B cell (primary cell): ENCODE measurements around the gene KRTAP4-11. TPM values are rescaled to one million over a fixed set of nuclear protein-coding genes. Genes with fewer than 3 reads are reported as not detected.
"Not testable (repeated sequence)": the region's sequence is repeated elsewhere in the genome, so short reads cannot be mapped to it uniquely, and the experiment has no call there.

Experiments
- ATAC-seq: fragments of 200-7000 bp; cut with Tn5 transposase; one replicate; pipeline ENCODE4 v1.10.0; 2021; ENCODE audit warnings: low read depth, mild to moderate bottlenecking, moderate number of reproducible peaks, moderate library complexity
- CTCF ChIA-PET: fragments of 350-600 bp; sonication (Branson Sonifier 250); formaldehyde crosslinking; loops from one replicate; lab custom pipeline; 2021; ENCODE audit warnings: antibody characterized with exemption, inconsistent platforms; lab: Charles Lee
- POLR2A ChIA-PET: fragments of 350-600 bp; sonication (Branson Sonifier 250); formaldehyde crosslinking; loops from one replicate; lab custom pipeline; 2021; ENCODE audit warnings: antibody characterized with exemption; lab: Charles Lee
- DNase-seq: peaks from one replicate; pipeline ENCODE4 v3.0.0; 2013
- H2AFZ ChIP-seq: 2 replicates; pipeline ENCODE4 v1.6.1; 2012; ENCODE audit warnings: mild to moderate bottlenecking, low read depth, low read length; ENCODE audit not compliant: insufficient read depth, poor library complexity, severe bottlenecking
- H3K27ac ChIP-seq, 2 donors: 1 replicate in 1 of 2; 2 replicates in 1 of 2; pipeline ENCODE4 v1.5.1; 2012 to 2013; ENCODE audit warnings: low read length in 2 of 2, mild to moderate bottlenecking in 2 of 2, moderate library complexity in 1 of 2
- H3K27me3 ChIP-seq, 4 experiments: fragments of 200-600 bp in 1 of 4; sonication (generic) in 1 of 4; replicated peaks in 1 of 4; 1 replicate in 2 of 4; 2 replicates in 2 of 4; pipeline versions ENCODE4 v1.6.1 to v1.7.0; 2013 to 2016; ENCODE audit warnings: low read length in 3 of 4, mild to moderate bottlenecking in 2 of 4, mixed read lengths in 1 of 4, moderate library complexity in 1 of 4; ENCODE audit not compliant: insufficient read depth in 4 of 4, control insufficient read depth in 3 of 4; ENCODE audit errors: control extremely low read depth in 1 of 4
- H3K36me3 ChIP-seq, 2 experiments: replicated peaks in 1 of 2; 1 replicate in 1 of 2; 2 replicates in 1 of 2; pipeline versions ENCODE4 v1.6.1 to v1.7.1; 2013; ENCODE audit warnings: low read length in 1 of 2; ENCODE audit not compliant: insufficient read depth in 2 of 2, control insufficient read depth in 1 of 2; ENCODE audit errors: control extremely low read depth in 1 of 2, extremely low read depth in 1 of 2
- H3K4me1 ChIP-seq, 2 donors: fragments of 200-600 bp in 1 of 2; sonication (generic) in 1 of 2; 1 replicate in 1 of 2; 2 replicates in 1 of 2; pipeline versions ENCODE4 v1.5.1 to v1.6.1; 2013 to 2017; ENCODE audit warnings: low read length in 2 of 2; ENCODE audit not compliant: control insufficient read depth in 2 of 2, insufficient read depth in 2 of 2
- H3K4me2 ChIP-seq: replicated peaks from 2 replicates; pipeline ENCODE3; 2012; ENCODE audit warnings: mild to moderate bottlenecking, low read depth, low read length; ENCODE audit not compliant: poor library complexity, severe bottlenecking
- H3K4me3 ChIP-seq, 5 experiments: fragments of 200-600 bp in 1 of 5; sonication (generic) in 1 of 5; 1 replicate in 3 of 5; 2 replicates in 2 of 5; pipeline versions ENCODE4 v1.5.1 to v1.7.0; 2011 to 2016; ENCODE audit warnings: low read length in 4 of 5, mild to moderate bottlenecking in 4 of 5, low read depth in 2 of 5, control low read depth in 1 of 5, moderate library complexity in 1 of 5; ENCODE audit not compliant: insufficient read depth in 1 of 5; ENCODE audit errors: control extremely low read depth in 1 of 5, extremely low read depth in 1 of 5
- H3K79me2 ChIP-seq: fragments of 200-600 bp; sonication (generic); one replicate; pipeline ENCODE4 v1.6.0; 2016; ENCODE audit warnings: low read length; ENCODE audit not compliant: control insufficient read depth, insufficient read depth
- H3K9ac ChIP-seq: fragments of 200-600 bp; sonication (generic); 2 replicates; pipeline ENCODE4 v1.6.1; 2017; ENCODE audit warnings: mild to moderate bottlenecking, low read length, moderate library complexity
- H3K9me3 ChIP-seq, 3 donors: one replicate each; pipeline versions ENCODE4 v1.6.1 to v1.7.1; 2013; ENCODE audit warnings: low read length in 2 of 3; ENCODE audit not compliant: control insufficient read depth in 2 of 3, insufficient read depth in 1 of 3; ENCODE audit errors: control extremely low read depth in 1 of 3
- H4K20me1 ChIP-seq: 2 replicates; pipeline ENCODE4 v1.6.0; 2012; ENCODE audit warnings: mild to moderate bottlenecking, low read length; ENCODE audit not compliant: insufficient read depth, control insufficient read depth, poor library complexity, severe bottlenecking
- H3K27ac Mint-ChIP-seq: one replicate; pipeline ENCODE4 v1.8.0; 2021; ENCODE audit warnings: mixed read lengths
- H3K27me3 Mint-ChIP-seq: one replicate; pipeline ENCODE4 v1.8.0; 2021; ENCODE audit warnings: mixed read lengths
- H3K4me1 Mint-ChIP-seq: one replicate; pipeline ENCODE4 v1.8.0; 2021; ENCODE audit warnings: mixed read lengths
- H3K4me3 Mint-ChIP-seq: one replicate; pipeline ENCODE4 v1.8.0; 2021; ENCODE audit warnings: mixed read lengths
- H3K9me3 Mint-ChIP-seq: one replicate; pipeline ENCODE4 v1.8.0; 2022; ENCODE audit warnings: mixed read lengths; ENCODE audit not compliant: insufficient read depth
- EZH2 ChIP-seq: IDR thresholded peaks from 2 replicates; pipeline ENCODE4 v1.6.1; 2012; ENCODE audit warnings: borderline replicate concordance, low read depth, mild to moderate bottlenecking, moderate library complexity, low read length; ENCODE audit not compliant: insufficient read depth, poor library complexity, severe bottlenecking
- WGBS: methylation state at CpG from one replicate; pipeline ENCODE4 v1.1.5; 2013; ENCODE audit warnings: missing lambda C conversion rate; ENCODE audit not compliant: insufficient coverage; 5-methylcytosine and 5-hydroxymethylcytosine counted together
- intact Hi-C: fragments of 100-400 bp; cut with micrococcal nuclease; formaldehyde crosslinking; loops from one replicate; pipeline ENCODE4 v1.10.0; 2022
- polyA plus RNA-seq: library from polyadenylated mRNA; depleted of rRNA; stranded (reverse); fragments of >200 nt; gene quantifications from 2 replicates; pipeline ENCODE4 v1.2.3, GENCODE V29; 2012
- total RNA-seq, 2 donors: library from RNA; stranded (reverse); fragments of 120-200 nt in 1 of 2; gene quantifications; 1 replicate in 1 of 2; 2 replicates in 1 of 2; pipeline versions ENCODE4 v1.2.3 to v1.2.4, GENCODE V29; 2013 to 2022
- TF ChIP-seq, protein P1 (sequence below): fragments of 200-600 bp; IDR thresholded peaks from one replicate; pipeline ENCODE4 v1.8.0; 2022; ENCODE audit warnings: antibody characterized with exemption, mild to moderate bottlenecking

The KRTAP4-11 gene
- total and polyA plus RNA-seq, 2 donors (not counting 1 experiment from before 2014, with no cell fraction given) = not detected

DNA sequence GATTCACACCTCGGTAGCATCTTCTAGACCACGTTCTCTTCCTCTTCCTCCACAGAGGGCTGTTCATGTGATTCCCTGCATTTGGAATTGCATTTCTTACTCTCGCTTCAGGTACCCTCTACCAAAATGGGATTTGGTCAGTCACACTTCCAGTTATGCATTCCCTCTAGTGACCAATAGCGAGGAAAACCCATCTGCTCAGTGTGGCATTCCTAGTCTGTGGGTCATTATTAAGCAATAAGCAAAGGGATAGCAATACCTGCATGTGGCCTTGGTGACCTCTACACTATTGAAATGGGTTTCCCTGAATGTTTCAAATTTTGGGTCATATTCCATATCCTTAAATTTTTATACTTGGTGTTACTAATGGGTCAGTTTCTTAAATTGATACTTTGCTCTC lies 31.9 kb upstream of the KRTAP4-11 start:
- TF ChIP-seq, protein P1, sequence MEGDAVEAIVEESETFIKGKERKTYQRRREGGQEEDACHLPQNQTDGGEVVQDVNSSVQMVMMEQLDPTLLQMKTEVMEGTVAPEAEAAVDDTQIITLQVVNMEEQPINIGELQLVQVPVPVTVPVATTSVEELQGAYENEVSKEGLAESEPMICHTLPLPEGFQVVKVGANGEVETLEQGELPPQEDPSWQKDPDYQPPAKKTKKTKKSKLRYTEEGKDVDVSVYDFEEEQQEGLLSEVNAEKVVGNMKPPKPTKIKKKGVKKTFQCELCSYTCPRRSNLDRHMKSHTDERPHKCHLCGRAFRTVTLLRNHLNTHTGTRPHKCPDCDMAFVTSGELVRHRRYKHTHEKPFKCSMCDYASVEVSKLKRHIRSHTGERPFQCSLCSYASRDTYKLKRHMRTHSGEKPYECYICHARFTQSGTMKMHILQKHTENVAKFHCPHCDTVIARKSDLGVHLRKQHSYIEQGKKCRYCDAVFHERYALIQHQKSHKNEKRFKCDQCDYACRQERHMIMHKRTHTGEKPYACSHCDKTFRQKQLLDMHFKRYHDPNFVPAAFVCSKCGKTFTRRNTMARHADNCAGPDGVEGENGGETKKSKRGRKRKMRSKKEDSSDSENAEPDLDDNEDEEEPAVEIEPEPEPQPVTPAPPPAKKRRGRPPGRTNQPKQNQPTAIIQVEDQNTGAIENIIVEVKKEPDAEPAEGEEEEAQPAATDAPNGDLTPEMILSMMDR = no peak
- TF ChIP-seq EZH2 = no peak
- Histone ChIP-seq H3K9ac (no peak overlapping the region), H3K79me2 (no peaks in the 10 kb centered on the region), H3K4me1 (no peaks in the 10 kb centered on the region), H3K27ac (no peak overlapping the region), H3K4me2 (no peak overlapping the region), H3K27me3 (no peaks in the 10 kb centered on the region), H3K9me3 (no peaks in the 10 kb centered on the region), H3K36me3 (no peaks in the 10 kb centered on the region), H3K4me3 (no peak overlapping the region), H4K20me1 (no peaks in the 10 kb centered on the region), H2AFZ (no peak overlapping the region)
- no peak for ATAC-seq
- intact Hi-C loops = no loop called here
- ChIA-PET CTCF (interaction anchor here (1.0 kb wide), 1 partner anchor 23 kb away, joined by 3 read pairs; no protein-coding TSS in a partner anchor), POLR2A (no interaction called here)
- no peak overlapping the region for H3K4me3 Mint-ChIP-seq
- no peak for DNase-seq
- H3K9me3 Mint-ChIP-seq = no peaks in the 10 kb centered on the region
- peaks cover 8% of the 10 kb centered on the region for H3K27me3 Mint-ChIP-seq
- WGBS = 83% methylated on average over 2 of the region's 4 CpGs
- no peak overlapping the region for H3K27ac Mint-ChIP-seq
- no peaks in the 10 kb centered on the region for H3K4me1 Mint-ChIP-seq

GRCh38 chr17:41149652-41149985 lies 31.4 kb upstream of the KRTAP4-11 start, which contains the start of gene KRTAP4-5:
Gene KRTAP4-5 (minus strand): TSS chr17:41149825. CDS start chr17:41149767, 58 bp downstream.
- Mint-ChIP-seq H3K4me1 (no peaks in the 10 kb centered on the region), H3K27ac (no peak within 1 kb of the TSS), H3K9me3 (no peaks in the 10 kb centered on the region), H3K27me3 (peaks cover 8% of the 10 kb centered on the region), H3K4me3 (no peak within 1 kb of the TSS)
- ATAC-seq = no peak
- Histone ChIP-seq H3K36me3 (no peaks in the 10 kb centered on the region), H3K4me1 (no peaks in the 10 kb centered on the region), H3K27me3 (no peaks in the 10 kb centered on the region), H3K4me2 (no peak within 1 kb of the TSS), H3K27ac (no peak within 1 kb of the TSS), H4K20me1 (no peaks in the 10 kb centered on the region), H3K4me3 (no peak within 1 kb of the TSS), H3K9me3 (no peaks in the 10 kb centered on the region), H3K79me2 (no peaks in the 10 kb centered on the region), H3K9ac (no peak within 1 kb of the TSS), H2AFZ (no peak within 1 kb of the TSS)
- CTCF ChIA-PET = no interaction called here
- POLR2A ChIA-PET = no interaction called here
- no peak for DNase-seq
- TF ChIP-seq EZH2 = no peak
- TF ChIP-seq, protein P1 = no peak
- intact Hi-C loops = no loop called here
- 92% methylated on average over 2 of the region's 2 CpGs for WGBS

GRCh38 chr17:41148971-41149651 lies 30.9 kb upstream of the KRTAP4-11 start:
- H3K4me3 ChIP-seq, H3K79me2 ChIP-seq, H3K27me3 Mint-ChIP-seq, H3K4me1 Mint-ChIP-seq, H3K27ac ChIP-seq, H3K27ac Mint-ChIP-seq, H4K20me1 ChIP-seq, POLR2A ChIA-PET, H3K27me3 ChIP-seq, CTCF ChIA-PET, H3K4me1 ChIP-seq, H3K9me3 Mint-ChIP-seq, ATAC-seq, H3K9me3 ChIP-seq, H3K9ac ChIP-seq, intact Hi-C loops, H2AFZ ChIP-seq, H3K4me2 ChIP-seq, H3K36me3 ChIP-seq, DNase-seq, H3K4me3 Mint-ChIP-seq: not testable (repeated sequence)
- 81% methylated on average over 9 of the region's 10 CpGs for WGBS
